SIG-M5 treated with dmso at 0.1 percent for 504 hours (cell line): ENCODE measurements around the gene COL26A1.
"Not testable (repeated sequence)": the region's sequence is repeated elsewhere in the genome, so short reads cannot be mapped to it uniquely, and the experiment has no call there.

ENCODE experiments used
- DNase-seq: peaks from one replicate; lab custom pipeline; 2025; ENCODE audit not compliant: unreplicated experiment; lab: John Stamatoyannopoulos, UW

Gene COL26A1

GRCh38 chr7:101436857-101437576 lies 74.3 kb downstream of the COL26A1 start:
- DNase-seq = no peak

GRCh38 chr7:101441890-101442289 lies 79.2 kb downstream of the COL26A1 start:
- DNase-seq = no peak

GRCh38 chr7:101442426-101443070 lies 79.9 kb downstream of the COL26A1 start:
- DNase-seq = peak; percentile 38

GRCh38 chr7:101450064-101450463 lies 87.4 kb downstream of the COL26A1 start:
- no peak for DNase-seq

- DNase-seq = no peak
Observed at GRCh38 chr7:101453617-101454016, 90.9 kb downstream of the COL26A1 start.

- no peak for DNase-seq
Observed at GRCh38 chr7:101457001-101457750, 94.5 kb downstream of the COL26A1 start.

- DNase-seq = no peak
Observed at GRCh38 chr7:101465131-101465530, 102.5 kb downstream of the COL26A1 start.

GRCh38 chr7:101465576-101466196 lies 103.0 kb downstream of the COL26A1 start:
- DNase-seq = no peak

- DNase-seq = no peak
Observed at GRCh38 chr7:101466871-101467270, 104.2 kb downstream of the COL26A1 start.

GRCh38 chr7:101468546-101469275 lies 106.0 kb downstream of the COL26A1 start:
- no peak for DNase-seq

GRCh38 chr7:101470668-101471487 lies 108.2 kb downstream of the COL26A1 start:
- DNase-seq = no peak

GRCh38 chr7:101474178-101474577 lies 111.5 kb downstream of the COL26A1 start:
- no peak for DNase-seq

- DNase-seq = not testable (repeated sequence)
Observed at GRCh38 chr7:101475691-101476090, 113.0 kb downstream of the COL26A1 start.

GRCh38 chr7:101479217-101479616 lies 116.5 kb downstream of the COL26A1 start:
- no peak for DNase-seq

- not testable (repeated sequence) for DNase-seq
Observed at GRCh38 chr7:101486056-101486432, 123.4 kb downstream of the COL26A1 start.

GRCh38 chr7:101486433-101487104 lies 123.9 kb downstream of the COL26A1 start:
- DNase-seq = no peak

- no peak for DNase-seq
Observed at GRCh38 chr7:101487105-101487458, 124.4 kb downstream of the COL26A1 start.

GRCh38 chr7:101487753-101488152 lies 125.1 kb downstream of the COL26A1 start:
- DNase-seq = no peak

- peak; percentile 21 for DNase-seq
Observed at GRCh38 chr7:101488826-101489572, 126.3 kb downstream of the COL26A1 start.
